ENCODE measurements around the gene CDK5. TPM values are rescaled to one million over a fixed set of nuclear protein-coding genes. Genes with fewer than 3 reads are reported as not detected.
"Not testable (repeated sequence)": the region's sequence is repeated elsewhere in the genome, so short reads cannot be mapped to it uniquely, and the experiment has no call there.

CDK5 gene
- total RNA-seq, 2 experiments from 2014 or later: 12.5 to 16.7 TPM

GRCh38 chr7:151051108-151051507 lies 6.6 kb downstream of the CDK5 start:
- ChIA-PET POLR2A (no interaction called here), CTCF (interaction anchor here (0.6 to 0.9 kb wide), 3 partner anchors 9 to 38 kb away, joined by 3 to 4 read pairs (median 3); no protein-coding TSS in a partner anchor)
- ATAC-seq (peak; percentile 72), DNase-seq (peak; percentile 76)
- Mint-ChIP-seq H3K36me3 (ENCODE audit: low read depth) (peaks cover 2% of the 10 kb centered on the region), H3K4me1 (peaks cover 5% of the 10 kb centered on the region), H3K27me3 (no peaks in the 10 kb centered on the region), H3K9me3 (ENCODE audit: low read depth) (no peaks in the 10 kb centered on the region), H3K4me3 (no peak overlapping the region), H3K27ac (no peak overlapping the region)
- intact Hi-C loops (cut with DNase I, micrococcal nuclease): no loop called here

DNA sequence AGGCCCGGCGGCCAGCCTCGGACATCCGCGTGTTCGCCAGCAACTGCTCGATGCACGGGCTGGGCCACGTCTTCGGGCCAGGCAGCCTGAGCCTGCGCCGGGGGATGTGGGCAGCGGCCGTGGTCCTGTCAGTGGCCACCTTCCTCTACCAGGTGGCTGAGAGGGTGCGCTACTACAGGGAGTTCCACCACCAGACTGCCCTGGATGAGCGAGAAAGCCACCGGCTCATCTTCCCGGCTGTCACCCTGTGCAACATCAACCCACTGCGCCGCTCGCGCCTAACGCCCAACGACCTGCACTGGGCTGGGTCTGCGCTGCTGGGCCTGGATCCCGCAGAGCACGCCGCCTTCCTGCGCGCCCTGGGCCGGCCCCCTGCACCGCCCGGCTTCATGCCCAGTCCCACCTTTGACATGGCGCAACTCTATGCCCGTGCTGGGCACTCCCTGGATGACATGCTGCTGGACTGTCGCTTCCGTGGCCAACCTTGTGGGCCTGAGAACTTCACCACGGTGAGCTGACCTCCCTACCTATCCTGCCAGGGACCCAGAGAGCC lies 8.7 kb downstream of the CDK5 start:
- no peaks in the 10 kb centered on the region for H3K27me3 Mint-ChIP-seq
- intact Hi-C loops (cut with DNase I, micrococcal nuclease): no loop called here
- H3K9me3 Mint-ChIP-seq (ENCODE audit: low read depth): no peaks in the 10 kb centered on the region
- H3K4me1 Mint-ChIP-seq: peaks cover 5% of the 10 kb centered on the region
- peaks cover 4% of the 10 kb centered on the region for H3K36me3 Mint-ChIP-seq (ENCODE audit: low read depth)
- H3K27ac Mint-ChIP-seq: no peak overlapping the region
- ATAC-seq: no peak
- DNase-seq: no peak
- CTCF ChIA-PET: no interaction called here
- no peak overlapping the region for H3K4me3 Mint-ChIP-seq
- POLR2A ChIA-PET: no interaction called here

DNA sequence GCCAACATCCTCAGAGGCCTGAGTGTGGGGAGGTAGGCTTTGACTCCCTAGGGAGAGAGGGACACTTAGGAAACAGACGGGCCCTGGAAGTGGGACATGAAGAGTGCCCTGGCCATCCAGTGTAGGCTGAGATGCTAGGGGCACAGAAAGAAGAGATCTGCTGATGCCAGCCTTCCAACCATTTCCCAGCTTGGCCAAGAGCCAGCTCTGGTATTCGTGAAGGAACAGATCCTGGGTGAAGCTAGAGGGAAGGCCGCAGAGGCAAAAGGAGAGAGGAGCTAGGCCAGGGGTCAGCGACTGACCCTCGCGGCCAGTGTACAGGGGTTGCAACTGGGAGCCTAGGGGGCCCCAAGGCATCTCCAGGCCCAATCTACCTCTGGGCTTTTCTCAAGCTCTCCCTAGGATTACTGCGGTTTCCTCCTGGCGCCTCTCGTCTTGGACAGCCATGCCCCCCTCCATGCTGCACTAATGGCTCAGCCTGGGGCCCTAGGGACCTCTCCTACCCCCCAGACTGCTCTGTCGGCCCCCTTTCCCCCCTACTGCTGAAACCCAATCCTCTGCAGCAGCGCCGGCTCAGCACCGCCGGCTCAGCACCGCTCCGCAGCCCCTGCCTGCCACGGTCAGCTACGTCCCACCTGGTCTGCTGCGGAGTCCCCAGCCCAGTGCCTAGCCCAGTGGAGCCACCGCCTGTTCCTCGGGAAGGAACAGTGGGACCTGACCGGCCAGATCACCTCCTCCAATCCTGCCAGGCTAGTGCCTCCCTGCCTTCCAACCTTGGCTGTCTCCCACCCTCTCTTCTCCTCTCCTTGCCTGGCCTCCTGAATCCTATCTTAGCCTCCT lies 9.5 kb downstream of the CDK5 start, which contains the start of gene ASIC3:
ASIC3 (plus strand) TSS at position 556 of the 840 bp plus-strand sequence. CDS start 355 bp downstream, outside the sequence.
- peaks cover 4% of the 10 kb centered on the region for H3K36me3 Mint-ChIP-seq (ENCODE audit: low read depth)
- ATAC-seq: no peak
- DNase-seq: no peak
- H3K9me3 Mint-ChIP-seq (ENCODE audit: low read depth): no peaks in the 10 kb centered on the region
- peaks cover 5% of the 10 kb centered on the region for H3K4me1 Mint-ChIP-seq
- H3K27ac Mint-ChIP-seq: no peak within 1 kb of the TSS
- POLR2A ChIA-PET: no interaction called here
- CTCF ChIA-PET: no interaction called here
- intact Hi-C loops (cut with DNase I, micrococcal nuclease): no loop called here
- H3K4me3 Mint-ChIP-seq: no peak within 1 kb of the TSS
- no peaks in the 10 kb centered on the region for H3K27me3 Mint-ChIP-seq

DNA sequence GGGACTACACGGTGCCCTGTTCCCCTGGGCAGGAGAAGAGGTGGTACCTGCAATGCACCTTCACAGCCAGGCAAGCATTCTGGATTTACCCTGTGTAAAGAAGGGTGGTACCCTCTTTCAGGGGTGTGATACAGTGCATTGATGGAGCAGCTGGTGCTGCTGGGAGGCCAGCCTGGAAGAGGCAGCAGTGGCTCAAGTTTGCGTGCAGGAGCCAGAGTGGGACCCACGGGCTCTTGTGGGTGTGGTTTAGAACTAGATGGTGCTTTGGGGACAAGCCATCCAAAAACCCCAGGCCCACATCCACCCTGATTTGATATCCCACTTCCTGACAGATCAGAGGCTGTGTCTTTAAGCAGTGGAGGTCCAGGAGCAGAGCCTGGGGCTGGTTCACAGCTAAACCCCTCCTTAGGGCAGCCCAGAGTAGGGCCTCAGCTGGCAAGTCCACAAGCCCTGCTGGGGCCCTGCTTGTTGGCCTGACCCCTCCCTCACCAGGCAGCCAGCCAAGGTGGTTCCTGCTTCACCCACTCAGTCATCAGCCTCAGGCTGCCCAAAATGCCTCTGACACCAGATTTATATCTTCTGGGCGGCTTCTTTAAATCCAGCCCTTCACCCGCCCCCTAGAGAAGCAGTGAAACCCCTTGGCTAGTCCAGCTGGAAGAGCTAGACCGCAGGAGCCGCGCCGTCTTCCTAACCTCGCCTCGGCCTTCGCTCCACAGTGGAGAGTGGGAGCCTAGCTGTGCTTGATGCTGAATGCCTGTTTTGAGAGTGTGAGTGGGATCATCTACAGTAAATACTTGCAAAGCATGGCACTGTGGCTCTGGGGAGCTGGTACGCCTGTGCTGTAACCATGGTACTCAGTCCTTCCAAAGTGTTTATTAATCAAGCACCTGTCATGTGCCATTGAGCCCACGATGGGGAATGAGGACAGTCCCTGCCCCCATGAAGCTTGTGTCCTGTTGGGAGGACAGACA lies 10.8 kb downstream of the CDK5 start:
- H3K36me3 Mint-ChIP-seq (ENCODE audit: low read depth): peaks cover 1% of the 10 kb centered on the region
- no peaks in the 10 kb centered on the region for H3K4me1 Mint-ChIP-seq
- CTCF ChIA-PET: interaction anchor here (0.9 kb wide), 1 partner anchor 13 kb away, joined by 3 read pairs; no protein-coding TSS in a partner anchor
- H3K9me3 Mint-ChIP-seq (ENCODE audit: low read depth): no peaks in the 10 kb centered on the region
- no peaks in the 10 kb centered on the region for H3K27me3 Mint-ChIP-seq
- DNase-seq (no peak), ATAC-seq (no peak)
- H3K27ac Mint-ChIP-seq: no peak overlapping the region
- POLR2A ChIA-PET: no interaction called here
- H3K4me3 Mint-ChIP-seq: no peak overlapping the region
- intact Hi-C loops (cut with DNase I, micrococcal nuclease): no loop called here

GRCh38 chr7:151045967-151046366 lies 11.7 kb downstream of the CDK5 start:
- H3K4me3 Mint-ChIP-seq: no peak overlapping the region
- CTCF ChIA-PET: interaction anchor here (0.9 kb wide), 1 partner anchor 14 kb away, joined by 3 read pairs; no protein-coding TSS in a partner anchor
- POLR2A ChIA-PET: no interaction called here

DNA sequence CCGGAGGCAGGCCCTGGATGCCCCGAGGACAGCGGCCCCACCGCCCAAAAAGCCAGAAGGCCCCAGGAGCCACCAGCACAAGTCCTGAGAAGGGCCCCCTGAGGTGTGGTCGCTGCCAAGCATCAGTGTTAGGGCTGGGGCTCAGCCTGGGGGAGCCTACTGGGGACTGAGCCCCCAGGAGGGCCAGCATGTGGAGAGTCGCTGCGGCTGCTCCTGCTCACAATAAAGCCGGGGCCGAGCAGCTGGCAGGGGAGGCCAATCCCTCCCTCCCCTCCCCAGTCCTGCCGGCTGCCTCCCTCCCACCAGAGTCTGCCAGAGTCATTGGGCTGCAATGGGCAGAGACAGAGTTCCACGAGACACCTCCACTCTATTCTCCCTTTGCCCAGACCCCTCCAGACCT lies 12.4 kb downstream of the CDK5 start:
- POLR2A ChIA-PET: no interaction called here
- no peak overlapping the region for H3K4me3 Mint-ChIP-seq
- no peak overlapping the region for H3K27ac Mint-ChIP-seq
- H3K9me3 Mint-ChIP-seq (ENCODE audit: low read depth): no peaks in the 10 kb centered on the region
- DNase-seq (no peak), ATAC-seq (no peak)
- no peaks in the 10 kb centered on the region for H3K27me3 Mint-ChIP-seq
- intact Hi-C loops (cut with DNase I, micrococcal nuclease): no loop called here
- no peaks in the 10 kb centered on the region for H3K4me1 Mint-ChIP-seq
- CTCF ChIA-PET: interaction anchor here (0.6 kb wide), 2 partner anchors 47 to 1295 kb away, joined by 3 read pairs; no protein-coding TSS in a partner anchor
- H3K36me3 Mint-ChIP-seq (ENCODE audit: low read depth): peaks cover 1% of the 10 kb centered on the region

More at GRCh38 chr7:151045967-151046366, 11.7 kb downstream of the CDK5 start:
- H3K4me1 Mint-ChIP-seq: no peaks in the 10 kb centered on the region
- peaks cover 1% of the 10 kb centered on the region for H3K36me3 Mint-ChIP-seq (ENCODE audit: low read depth)
- H3K27ac Mint-ChIP-seq: no peak overlapping the region
- ATAC-seq (no peak), DNase-seq (no peak)
- H3K9me3 Mint-ChIP-seq (ENCODE audit: low read depth): no peaks in the 10 kb centered on the region
- intact Hi-C loops (cut with DNase I, micrococcal nuclease): no loop called here
- no peaks in the 10 kb centered on the region for H3K27me3 Mint-ChIP-seq

GRCh38 chr7:151043959-151044358 lies 13.7 kb downstream of the CDK5 start:
- no peak overlapping the region for H3K4me3 Mint-ChIP-seq
- no peaks in the 10 kb centered on the region for H3K27me3 Mint-ChIP-seq
- no peaks in the 10 kb centered on the region for H3K9me3 Mint-ChIP-seq (ENCODE audit: low read depth)
- intact Hi-C loops (cut with DNase I, micrococcal nuclease): no loop called here
- ATAC-seq (no peak), DNase-seq (no peak)
- ChIA-PET POLR2A (no interaction called here), CTCF (interaction anchor here (0.6 to 0.8 kb wide), 2 partner anchors 67 to 126 kb away, joined by 3 read pairs; no protein-coding TSS in a partner anchor)
- peaks cover 1% of the 10 kb centered on the region for H3K36me3 Mint-ChIP-seq (ENCODE audit: low read depth)
- H3K4me1 Mint-ChIP-seq: peaks cover 11% of the 10 kb centered on the region
- H3K27ac Mint-ChIP-seq: no peak overlapping the region

- POLR2A ChIA-PET: not testable (repeated sequence)
Measured at GRCh38 chr7:151043449-151043848, 14.2 kb downstream of the CDK5 start.

DNA sequence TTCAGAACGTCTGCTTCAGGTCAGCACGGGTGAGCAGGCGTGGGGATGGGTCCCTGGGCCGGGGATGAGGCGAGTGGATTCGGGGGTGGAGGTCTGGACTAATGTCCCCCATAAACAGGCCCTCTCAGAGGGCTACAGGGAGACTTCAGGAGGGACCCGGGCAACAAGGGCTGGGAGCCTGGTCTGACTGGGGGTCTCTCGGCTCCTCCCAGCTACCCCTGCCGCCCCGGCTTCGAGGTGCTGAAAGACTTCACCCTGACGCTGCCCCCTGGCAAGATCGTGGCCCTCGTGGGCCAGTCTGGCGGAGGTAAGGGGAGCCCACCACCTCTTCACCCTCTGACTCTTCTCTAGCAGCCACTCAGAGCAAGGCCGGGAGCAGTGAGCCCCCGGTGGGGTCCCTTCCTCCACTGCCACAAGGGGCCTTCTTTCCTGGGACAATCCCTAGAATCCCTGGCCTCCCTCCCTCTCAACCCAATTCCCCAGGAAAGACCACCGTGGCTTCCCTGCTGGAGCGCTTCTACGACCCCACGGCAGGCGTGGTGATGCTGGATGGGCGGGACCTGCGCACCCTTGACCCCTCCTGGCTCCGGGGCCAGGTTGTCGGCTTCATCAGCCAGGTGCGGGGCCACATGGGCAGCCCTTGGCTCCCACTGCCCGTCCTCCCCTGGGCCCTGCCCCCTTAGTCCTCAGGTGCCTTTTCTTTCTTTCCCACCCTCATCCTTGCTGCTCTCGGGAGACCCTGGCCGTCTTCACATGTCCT lies 16.9 kb downstream of the CDK5 start:
- Mint-ChIP-seq H3K9me3 (ENCODE audit: low read depth) (no peaks in the 10 kb centered on the region), H3K36me3 (ENCODE audit: low read depth) (peaks cover 8% of the 10 kb centered on the region), H3K27ac (no peak overlapping the region), H3K27me3 (no peaks in the 10 kb centered on the region), H3K4me3 (no peak overlapping the region), H3K4me1 (peaks cover 17% of the 10 kb centered on the region)
- ChIA-PET POLR2A (no interaction called here), CTCF (interaction anchor here (0.7 to 0.9 kb wide), 3 partner anchors 52 to 409 kb away, joined by 3 to 4 read pairs (median 4); no protein-coding TSS in a partner anchor)
- no peak for ATAC-seq
- DNase-seq: no peak
- intact Hi-C loops (cut with DNase I, micrococcal nuclease): no loop called here

More at GRCh38 chr7:151043449-151043848, 14.2 kb downstream of the CDK5 start:
- DNase-seq; H3K27ac Mint-ChIP-seq; CTCF ChIA-PET; H3K36me3 Mint-ChIP-seq (ENCODE audit: low read depth); H3K9me3 Mint-ChIP-seq (ENCODE audit: low read depth); ATAC-seq; H3K27me3 Mint-ChIP-seq; H3K4me3 Mint-ChIP-seq; intact Hi-C loops (cut with DNase I, micrococcal nuclease): not testable (repeated sequence)
- peaks cover 16% of the 10 kb centered on the region for H3K4me1 Mint-ChIP-seq

DNA sequence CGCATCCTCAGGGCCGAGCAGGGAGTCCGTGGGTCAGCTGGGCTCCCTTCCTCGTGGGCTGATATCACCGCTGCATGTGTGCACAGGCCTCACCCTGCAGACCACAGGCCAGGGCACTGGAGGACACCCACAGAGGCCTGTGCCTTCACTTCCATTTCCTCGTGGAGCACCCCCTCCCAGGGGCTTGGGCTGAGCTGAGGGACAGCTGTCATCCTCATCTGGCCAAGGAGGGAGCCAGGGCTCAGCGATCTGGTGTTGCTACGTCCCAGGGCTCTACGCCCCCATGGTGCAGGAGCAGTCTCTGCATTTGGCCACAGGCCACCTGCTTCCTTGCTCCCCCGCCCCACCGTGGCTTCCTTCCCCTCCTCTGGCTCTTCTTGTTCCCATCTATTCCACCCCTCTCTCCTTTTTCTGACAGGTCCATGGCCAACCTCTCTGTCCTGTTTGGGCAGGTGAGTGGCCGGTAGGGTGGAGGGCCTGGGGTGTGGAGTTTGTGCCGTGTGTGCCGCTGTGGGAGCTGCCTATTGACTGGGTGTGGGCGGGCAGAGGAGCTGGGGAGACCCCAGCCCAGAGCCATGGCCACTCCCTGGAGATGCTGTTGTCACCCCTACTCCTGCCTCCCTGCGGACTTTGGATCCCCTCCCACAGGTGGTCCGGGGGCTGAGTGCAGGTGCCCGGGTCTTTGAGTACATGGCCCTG lies 17.7 kb downstream of the CDK5 start:
- ATAC-seq (no peak), DNase-seq (no peak)
- Mint-ChIP-seq H3K4me3 (no peak overlapping the region), H3K9me3 (ENCODE audit: low read depth) (no peaks in the 10 kb centered on the region), H3K27ac (no peak overlapping the region), H3K27me3 (no peaks in the 10 kb centered on the region), H3K36me3 (ENCODE audit: low read depth) (peaks cover 10% of the 10 kb centered on the region), H3K4me1 (peaks cover 17% of the 10 kb centered on the region)
- POLR2A ChIA-PET: interaction anchor here (1.0 kb wide), 1 partner anchor 312 kb away, joined by 3 read pairs; no protein-coding TSS in a partner anchor
- CTCF ChIA-PET: interaction anchor here (0.5 to 1.1 kb wide), 4 partner anchors 10 to 126 kb away, joined by 3 to 4 read pairs (median 3); no protein-coding TSS in a partner anchor
- intact Hi-C loops (cut with DNase I, micrococcal nuclease): loop anchor here in 1 of 2 experiments (1.0 kb wide), 2 partner anchors 12 to 18 kb away; partner anchors contain the start of gene ABCB8
